ENCODE results near the gene TIPARP.

DNA sequence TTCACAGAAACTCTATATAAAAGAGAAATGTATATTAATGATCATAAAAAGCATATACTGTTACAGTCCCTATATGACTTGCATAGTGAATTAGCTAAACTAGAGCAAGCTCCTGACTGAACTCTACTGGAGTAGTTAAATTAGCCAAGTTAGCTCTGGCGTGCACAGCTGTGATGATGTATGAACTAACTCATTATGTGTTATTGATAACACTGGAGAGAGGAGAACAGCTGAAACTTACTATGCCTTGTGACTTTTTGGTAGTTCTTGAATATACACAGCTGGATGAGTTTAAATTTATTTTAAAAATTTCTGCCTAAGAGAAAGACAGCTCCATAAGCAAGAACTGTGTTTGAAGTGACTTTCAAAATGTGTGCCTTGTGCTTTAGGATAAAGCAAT lies 8.1 kb downstream of the TIPARP start:
- TF ChIP-seq, protein P1, sequence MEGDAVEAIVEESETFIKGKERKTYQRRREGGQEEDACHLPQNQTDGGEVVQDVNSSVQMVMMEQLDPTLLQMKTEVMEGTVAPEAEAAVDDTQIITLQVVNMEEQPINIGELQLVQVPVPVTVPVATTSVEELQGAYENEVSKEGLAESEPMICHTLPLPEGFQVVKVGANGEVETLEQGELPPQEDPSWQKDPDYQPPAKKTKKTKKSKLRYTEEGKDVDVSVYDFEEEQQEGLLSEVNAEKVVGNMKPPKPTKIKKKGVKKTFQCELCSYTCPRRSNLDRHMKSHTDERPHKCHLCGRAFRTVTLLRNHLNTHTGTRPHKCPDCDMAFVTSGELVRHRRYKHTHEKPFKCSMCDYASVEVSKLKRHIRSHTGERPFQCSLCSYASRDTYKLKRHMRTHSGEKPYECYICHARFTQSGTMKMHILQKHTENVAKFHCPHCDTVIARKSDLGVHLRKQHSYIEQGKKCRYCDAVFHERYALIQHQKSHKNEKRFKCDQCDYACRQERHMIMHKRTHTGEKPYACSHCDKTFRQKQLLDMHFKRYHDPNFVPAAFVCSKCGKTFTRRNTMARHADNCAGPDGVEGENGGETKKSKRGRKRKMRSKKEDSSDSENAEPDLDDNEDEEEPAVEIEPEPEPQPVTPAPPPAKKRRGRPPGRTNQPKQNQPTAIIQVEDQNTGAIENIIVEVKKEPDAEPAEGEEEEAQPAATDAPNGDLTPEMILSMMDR (IDR thresholded peaks at IDR 0.05; ENCODE audit: low read depth, low read length, missing input control), result no peak
- TF ChIP-seq RXRA (IDR thresholded peaks at IDR 0.05) (no peak), RAD21 (IDR thresholded peaks at IDR 0.05) (no peak), EGR1 (IDR thresholded peaks at IDR 0.05; ENCODE audit: low read depth in 2 of 2) (no peak), TAF1 (conservative IDR thresholded peaks at IDR 0.05) (no peak), SP1 (IDR thresholded peaks at IDR 0.05) (no peak), GABPA (IDR thresholded peaks at IDR 0.05 in 1 of 2, conservative IDR thresholded peaks at IDR 0.05 in 1 of 2) (no peak), FOXA1 (IDR thresholded peaks at IDR 0.05) (no peak)
- TF ChIP-seq, protein P2, sequence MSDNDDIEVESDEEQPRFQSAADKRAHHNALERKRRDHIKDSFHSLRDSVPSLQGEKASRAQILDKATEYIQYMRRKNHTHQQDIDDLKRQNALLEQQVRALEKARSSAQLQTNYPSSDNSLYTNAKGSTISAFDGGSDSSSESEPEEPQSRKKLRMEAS (IDR thresholded peaks at IDR 0.05), result no peak
- TF ChIP-seq, protein P3, sequence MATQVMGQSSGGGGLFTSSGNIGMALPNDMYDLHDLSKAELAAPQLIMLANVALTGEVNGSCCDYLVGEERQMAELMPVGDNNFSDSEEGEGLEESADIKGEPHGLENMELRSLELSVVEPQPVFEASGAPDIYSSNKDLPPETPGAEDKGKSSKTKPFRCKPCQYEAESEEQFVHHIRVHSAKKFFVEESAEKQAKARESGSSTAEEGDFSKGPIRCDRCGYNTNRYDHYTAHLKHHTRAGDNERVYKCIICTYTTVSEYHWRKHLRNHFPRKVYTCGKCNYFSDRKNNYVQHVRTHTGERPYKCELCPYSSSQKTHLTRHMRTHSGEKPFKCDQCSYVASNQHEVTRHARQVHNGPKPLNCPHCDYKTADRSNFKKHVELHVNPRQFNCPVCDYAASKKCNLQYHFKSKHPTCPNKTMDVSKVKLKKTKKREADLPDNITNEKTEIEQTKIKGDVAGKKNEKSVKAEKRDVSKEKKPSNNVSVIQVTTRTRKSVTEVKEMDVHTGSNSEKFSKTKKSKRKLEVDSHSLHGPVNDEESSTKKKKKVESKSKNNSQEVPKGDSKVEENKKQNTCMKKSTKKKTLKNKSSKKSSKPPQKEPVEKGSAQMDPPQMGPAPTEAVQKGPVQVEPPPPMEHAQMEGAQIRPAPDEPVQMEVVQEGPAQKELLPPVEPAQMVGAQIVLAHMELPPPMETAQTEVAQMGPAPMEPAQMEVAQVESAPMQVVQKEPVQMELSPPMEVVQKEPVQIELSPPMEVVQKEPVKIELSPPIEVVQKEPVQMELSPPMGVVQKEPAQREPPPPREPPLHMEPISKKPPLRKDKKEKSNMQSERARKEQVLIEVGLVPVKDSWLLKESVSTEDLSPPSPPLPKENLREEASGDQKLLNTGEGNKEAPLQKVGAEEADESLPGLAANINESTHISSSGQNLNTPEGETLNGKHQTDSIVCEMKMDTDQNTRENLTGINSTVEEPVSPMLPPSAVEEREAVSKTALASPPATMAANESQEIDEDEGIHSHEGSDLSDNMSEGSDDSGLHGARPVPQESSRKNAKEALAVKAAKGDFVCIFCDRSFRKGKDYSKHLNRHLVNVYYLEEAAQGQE (IDR thresholded peaks at IDR 0.05), result no peak
